A549 (cell line): ENCODE measurements around the gene ZIK1. TPM values are rescaled to one million over a fixed set of nuclear protein-coding genes. Genes with fewer than 3 reads are reported as not detected.

Experiments used
- ATAC-seq, 2 experiments: fragments of 200-7000 bp in 1 of 2; fragments of >200 bp in 1 of 2; cut with Nextera tagmentation in 1 of 2; cut with Tn5 transposase in 1 of 2; 3 replicates each; pipeline versions ENCODE4 v1.8.0 to v1.9.1; 2018 to 2020; ENCODE audit warnings: mild to moderate bottlenecking in 1 of 2, moderate library complexity in 1 of 2
- CTCF ChIA-PET: fragments of 300-600 bp; sonication (Branson Sonifier 250); formaldehyde crosslinking; extraction: SDS; loops from one replicate; lab custom pipeline; 2021; ENCODE audit warnings: antibody characterized with exemption, inconsistent platforms; lab: Yijun Ruan, JAX
- POLR2A ChIA-PET: fragments of 350-600 bp; formaldehyde crosslinking; extraction: SDS; loops from one replicate; lab custom pipeline; 2021; ENCODE audit warnings: antibody characterized with exemption, inconsistent platforms; lab: Yijun Ruan, JAX
- DNase-seq, 2 experiments: peaks; one replicate each; pipeline versions ENCODE4 v3.0.0 to v3.0.0-alpha.2; 2011 to 2016; ENCODE audit warnings: low read depth in 1 of 2, low spot score in 1 of 2
- FAIRE-seq: peaks from 2 replicates; lab custom pipeline; 2011; peaks lifted over from hg19 to GRCh38; lab: Jason Lieb, UNC
- H3K27ac ChIP-seq, 2 experiments: fragments of >200 bp; sonication (Bioruptor Twin); formaldehyde crosslinking; 3 replicates each; pipeline ENCODE4 v1.5.1; 2016 to 2017
- H3K4me1 ChIP-seq: fragments of >200 bp; sonication (Bioruptor Twin); formaldehyde crosslinking; 3 replicates; pipeline ENCODE4 v1.6.1; 2016
- H3K4me2 ChIP-seq: fragments of >200 bp; sonication (Bioruptor Twin); formaldehyde crosslinking; 3 replicates; pipeline ENCODE4 v1.6.1; 2016
- H3K4me3 ChIP-seq: fragments of >200 bp; sonication (Bioruptor Twin); formaldehyde crosslinking; 3 replicates; pipeline ENCODE4 v1.5.1; 2016
- H3K9me3 ChIP-seq: fragments of >200 bp; sonication (Bioruptor Twin); formaldehyde crosslinking; 3 replicates; pipeline ENCODE4 v1.6.1; 2016
- ATOH8 ChIP-seq: fragments of 250-450 bp; sonication (Bioruptor Pico); IDR thresholded peaks from 2 replicates; pipeline ENCODE4 v1.5.0; 2020; ENCODE audit warnings: low read depth, mild to moderate bottlenecking, moderate library complexity
- BCL3 ChIP-seq: fragments of >200 bp; sonication (Bioruptor Twin); formaldehyde crosslinking; IDR thresholded peaks from 3 replicates; pipeline ENCODE4 v1.6.1; 2016
- BHLHE40 ChIP-seq: IDR thresholded peaks from 2 replicates; pipeline ENCODE4 v1.6.1; 2012; ENCODE audit warnings: low read depth, low read length, inconsistent platforms
- CHD2 ChIP-seq: fragments of 150-350 bp; IDR thresholded peaks from 2 replicates; pipeline ENCODE4 v1.6.1; 2014; ENCODE audit warnings: low read length; ENCODE audit not compliant: partially characterized antibody
- CHD4 ChIP-seq: fragments of 200-600 bp; sonication (generic); IDR thresholded peaks from 2 replicates; pipeline ENCODE4 v1.6.1; 2016; ENCODE audit warnings: antibody characterized with exemption, mild to moderate bottlenecking, borderline replicate concordance
- CTCF ChIP-seq: fragments of >200 bp; sonication (Bioruptor Twin); formaldehyde crosslinking; IDR thresholded peaks from 3 replicates; pipeline ENCODE4 v1.5.1; 2016
- E2F6 ChIP-seq: IDR thresholded peaks from 2 replicates; pipeline ENCODE4 v1.6.1; 2012; ENCODE audit warnings: low read depth, borderline replicate concordance
- EHMT2 ChIP-seq: fragments of 200-600 bp; sonication (generic); IDR thresholded peaks from 2 replicates; pipeline ENCODE4 v1.6.1; 2016; ENCODE audit warnings: antibody characterized with exemption, low read depth, mild to moderate bottlenecking, moderate library complexity
- ESRRA ChIP-seq: fragments of 150-350 bp; IDR thresholded peaks from 2 replicates; pipeline ENCODE4 v1.6.1; 2014; ENCODE audit warnings: mild to moderate bottlenecking, low read length, borderline replicate concordance
- FOSL2 ChIP-seq, 2 experiments: fragments of 450-650 bp in 1 of 2; fragments of >200 bp in 1 of 2; sonication (Bioruptor Twin) in 1 of 2; formaldehyde crosslinking; IDR thresholded peaks; 2 replicates each; pipeline versions ENCODE4 v1.5.0 to v1.6.1; 2016 to 2020; ENCODE audit warnings: mild to moderate bottlenecking in 1 of 2, moderate library complexity in 1 of 2
- HDAC2 ChIP-seq: fragments of 200-600 bp; sonication (generic); IDR thresholded peaks from 2 replicates; pipeline ENCODE4 v1.6.1; 2016
- HES2 ChIP-seq: fragments of >200 bp; sonication (Bioruptor Twin); formaldehyde crosslinking; IDR thresholded peaks from 2 replicates; pipeline ENCODE4 v1.6.1; 2016
- HEYL ChIP-seq: fragments of 250-450 bp; sonication (Bioruptor Pico); IDR thresholded peaks from 2 replicates; pipeline ENCODE4 v1.8.0; 2021; ENCODE audit warnings: mild to moderate bottlenecking, moderate library complexity
- HOXB13 ChIP-seq: fragments of 250-450 bp; sonication (Bioruptor Pico); IDR thresholded peaks from 2 replicates; pipeline ENCODE4 v1.5.0; 2020; ENCODE audit warnings: low read depth, mild to moderate bottlenecking, moderate library complexity
- JUN ChIP-seq, 2 experiments: fragments of >200 bp; sonication (Bioruptor Twin); formaldehyde crosslinking; IDR thresholded peaks; 2 replicates in 1 of 2; 3 replicates in 1 of 2; pipeline ENCODE4 v1.6.1; 2016 to 2017
- JUNB ChIP-seq: fragments of >200 bp; sonication (Bioruptor Twin); formaldehyde crosslinking; IDR thresholded peaks from 2 replicates; pipeline ENCODE4 v1.6.1; 2016
- MAFK ChIP-seq: fragments of 450-650 bp; IDR thresholded peaks from 2 replicates; pipeline ENCODE4 v1.6.1; 2014; ENCODE audit not compliant: partially characterized antibody
- MAZ ChIP-seq: fragments of 150-350 bp; IDR thresholded peaks from 2 replicates; pipeline ENCODE4 v1.6.1; 2014; ENCODE audit warnings: antibody characterized with exemption, low read depth, low read length, borderline replicate concordance
- PBX3 ChIP-seq: IDR thresholded peaks from 2 replicates; pipeline ENCODE4 v1.6.1; 2012
- PHF8 ChIP-seq: fragments of 200-600 bp; sonication (generic); IDR thresholded peaks from 2 replicates; pipeline ENCODE4 v1.6.1; 2016; ENCODE audit warnings: low read depth, mild to moderate bottlenecking, antibody characterized with exemption, moderate library complexity, borderline replicate concordance
- RARB ChIP-seq: fragments of 250-450 bp; sonication (Bioruptor Pico); IDR thresholded peaks from 2 replicates; pipeline ENCODE4 v1.8.0; 2021; ENCODE audit warnings: mild to moderate bottlenecking, moderate library complexity
- RCOR1 ChIP-seq: fragments of 150-350 bp; IDR thresholded peaks from 2 replicates; pipeline ENCODE4 v1.6.1; 2014; ENCODE audit warnings: antibody characterized with exemption, low read length, low read depth
- USF2 ChIP-seq: fragments of 450-650 bp; IDR thresholded peaks from 2 replicates; pipeline ENCODE4 v1.6.1; 2014; ENCODE audit warnings: antibody characterized with exemption
- ZFP36 ChIP-seq: fragments of 450-650 bp; IDR thresholded peaks from 2 replicates; pipeline ENCODE4 v1.6.1; 2014; ENCODE audit warnings: borderline replicate concordance; ENCODE audit not compliant: partially characterized antibody
- ZSCAN20 ChIP-seq: fragments of 250-450 bp; sonication (Bioruptor Pico); IDR thresholded peaks from 2 replicates; pipeline ENCODE4 v1.8.0; 2022; ENCODE audit warnings: mild to moderate bottlenecking, moderate library complexity
- WGBS: methylation state at CpG from one replicate; pipeline ENCODE4 v1.1.6; 2017; ENCODE audit errors: missing lambda C conversion rate; 5-methylcytosine and 5-hydroxymethylcytosine counted together
- polyA plus RNA-seq, 4 experiments: library from polyadenylated mRNA; depleted of rRNA in 3 of 4; stranded (reverse); fragments of >200 nt; fragmentation: RNase III in 1 of 4; extraction: RNeasy Plus Mini Kit Qiagen cat#74134 plus additional on column Dnase treatment in 1 of 4; gene quantifications; 2 replicates in 3 of 4; 3 replicates in 1 of 4; pipeline ENCODE4 v1.2.3, GENCODE V29; 2011 to 2017

The ZIK1 gene
- polyA plus RNA-seq, 2 of the 4 experiments (the other 2 are of a cell fraction): 0.03 TPM; not detected in 1

GRCh38 chr19:57572415-57572947 is 11.5 kb upstream of the ZIK1 start:
- no peak for FAIRE-seq
- Histone ChIP-seq H3K4me3 (no peak overlapping the region), H3K4me1 (no peaks in the 10 kb centered on the region), H3K27ac (no peak overlapping the region), H3K9me3 (peaks cover 100% of the 10 kb centered on the region)
- ChIA-PET CTCF (no interaction called here), POLR2A (no interaction called here)
- no peak for ATAC-seq
- no peak for DNase-seq
- 95% methylated on average over 3 of the region's 3 CpGs for WGBS
- TF ChIP-seq BHLHE40 (no peak), JUN (IDR thresholded peaks at IDR 0.05) (no peak), HEYL (CRISPR knock-in tag) (no peak), E2F6 (no peak), ESRRA (no peak), HES2 (no peak), PHF8 (no peak), RCOR1 (no peak), ZSCAN20 (CRISPR knock-in tag) (no peak), CTCF (no peak)
- TF ChIP-seq, all 56 proteins: peak for 0
- H3K4me2 ChIP-seq: no peak overlapping the region

- Histone ChIP-seq H3K4me1 (no peaks in the 10 kb centered on the region), H3K27ac (no peak overlapping the region), H3K4me2 (no peak overlapping the region), H3K4me3 (no peak overlapping the region), H3K9me3 (peaks cover 96% of the 10 kb centered on the region)
- DNase-seq: no peak
- FAIRE-seq: no peak
- TF ChIP-seq PHF8 (no peak), JUNB (no peak), EHMT2 (no peak), BHLHE40 (no peak), HDAC2 (no peak), USF2 (no peak), MAFK (peak; percentile 85), ZFP36 (no peak)
- TF ChIP-seq, all 56 proteins: peak for 1
- no peak for ATAC-seq
- ChIA-PET CTCF (no interaction called here), POLR2A (no interaction called here)
Measured at GRCh38 chr19:57576661-57577060, 7.3 kb upstream of the ZIK1 start.

GRCh38 chr19:57578487-57579205 is 5.3 kb upstream of the ZIK1 start, which contains the start of gene ZNF416:
ZNF416 (minus strand) TSS chr19:57578911; CDS start chr19:57578704, 207 bp downstream.
- Histone ChIP-seq H3K9me3 (peaks cover 94% of the 10 kb centered on the region), H3K4me3 (peak within 1 kb of the TSS; percentile 84), H3K4me2 (peak within 1 kb of the TSS; percentile 80), H3K4me1 (no peaks in the 10 kb centered on the region), H3K27ac (peak within 1 kb of the TSS; percentile 70 to 87)
- WGBS: 1% methylated on average over 32 of the region's 62 CpGs
- ATAC-seq (peak; percentile 99 to 100), FAIRE-seq (peak; percentile 97), DNase-seq (peak; percentile 99 to 100)
- POLR2A ChIA-PET: interaction anchor here (0.6 to 1.0 kb wide), 5 partner anchors 35 to 424 kb away, joined by 3 to 5 read pairs (median 4); partner anchors contain the start of genes ZNF134, ZNF548, ZNF552 and ZNF606
- CTCF ChIA-PET: interaction anchor here (1.2 kb wide), 1 partner anchor 22 kb away, joined by 3 read pairs; no protein-coding TSS in a partner anchor
- TF ChIP-seq RARB (no peak), ATOH8 (CRISPR knock-in tag) (no peak), CHD4 (no peak), BCL3 (no peak), HOXB13 (CRISPR knock-in tag) (no peak), MAZ (no peak), MAFK (no peak), FOSL2 (IDR thresholded peaks at IDR 0.05) (no peak), FOSL2 (CRISPR knock-in tag; IDR thresholded peaks at IDR 0.05) (no peak), CHD2 (peak; percentile 64), HES2 (no peak), PBX3 (0 out of 2 replicates have a peak, but pooled peaks have one; percentile 10)
